Sigmoid colon (tissue), 7 donors: ENCODE results near the gene NCSTN. TPM values are rescaled to one million over a fixed set of nuclear protein-coding genes. Genes with fewer than 3 reads are reported as not detected.

Experiments
- DNase-seq: peaks from one replicate; pipeline ENCODE4 v3.0.0-alpha.2; 2019
- H3K27ac ChIP-seq, 4 donors: fragments of 200-600 bp; sonication (generic); one replicate each; pipeline ENCODE4 v1.5.1; 2016 to 2019; ENCODE audit warnings: mild to moderate bottlenecking in 1 of 4
- H3K27me3 ChIP-seq, 3 donors: fragments of 200-600 bp; sonication (generic); one replicate each; pipeline ENCODE4 v1.5.1; 2019; ENCODE audit warnings: mild to moderate bottlenecking in 1 of 3
- H3K36me3 ChIP-seq, 4 donors: fragments of 200-600 bp; sonication (generic); one replicate each; pipeline ENCODE4 v1.5.1; 2016 to 2019
- H3K4me1 ChIP-seq, 4 donors: fragments of 200-600 bp; sonication (generic); one replicate each; pipeline ENCODE4 v1.5.1; 2017 to 2019
- H3K4me3 ChIP-seq, 4 donors: fragments of 200-600 bp; sonication (generic); one replicate each; pipeline ENCODE4 v1.5.1; 2017 to 2019; ENCODE audit warnings: mild to moderate bottlenecking in 2 of 4, moderate library complexity in 1 of 4
- H3K9me3 ChIP-seq, 4 donors: fragments of 200-600 bp in 3 of 4; sonication (generic) in 3 of 4; one replicate each; pipeline versions ENCODE4 v1.5.1 to v1.6.1; 2013 to 2019
- EP300 ChIP-seq, 4 donors: sonication (generic); formaldehyde crosslinking; IDR thresholded peaks; one replicate each; pipeline ENCODE4 v1.6.1; 2017; ENCODE audit warnings: antibody characterized with exemption in 4 of 4
- POLR2A ChIP-seq, 2 donors: fragments of 450-650 bp; IDR thresholded peaks; one replicate each; pipeline ENCODE4 v1.6.1; 2016; ENCODE audit warnings: antibody characterized with exemption in 2 of 2, mild to moderate bottlenecking in 2 of 2, moderate library complexity in 2 of 2
- POLR2AphosphoS5 ChIP-seq, 4 donors: sonication (generic); formaldehyde crosslinking; IDR thresholded peaks; one replicate each; pipeline ENCODE4 v1.6.1; 2017; ENCODE audit warnings: antibody characterized with exemption in 4 of 4
- WGBS, 2 donors: extraction: QIAGEN DNeasy Blood & Tissue Kit; methylation state at CpG; one replicate each; pipeline ENCODE4 v1.1.7; 2013; 5-methylcytosine and 5-hydroxymethylcytosine counted together
- intact Hi-C: fragments of 100-400 bp; cut with DNase I; formaldehyde crosslinking; loops from one replicate; pipeline ENCODE4 v1.15.1; 2023
- polyA plus RNA-seq, 3 donors: library from polyadenylated mRNA; stranded (reverse); fragments of 200-250 nt; gene quantifications; one replicate each; pipeline ENCODE4 v1.2.3, GENCODE V29; 2013
- total RNA-seq, 4 donors: library from RNA; depleted of rRNA; stranded (reverse); fragments of >200 nt; gene quantifications; one replicate each; pipeline ENCODE4 v1.1.0, GENCODE V29; 2016
- TF ChIP-seq, protein P1 (sequence below), 4 experiments: fragments of 450-650 bp in 3 of 4; fragments of 200-600 bp in 1 of 4; IDR thresholded peaks; one replicate each; pipeline ENCODE4 v1.5.1; 2016 to 2019; ENCODE audit warnings: antibody characterized with exemption in 4 of 4, mild to moderate bottlenecking in 3 of 4, moderate library complexity in 2 of 4
- donor health status: healthy with polysubstance abuse.
- donor health status: Bipolar disorder and iron deficiency.
- donor health status: healthy.

The NCSTN gene
- total and polyA plus RNA-seq, 7 donors, result 12.0 to 55.6 (median 32.9) TPM

DNA sequence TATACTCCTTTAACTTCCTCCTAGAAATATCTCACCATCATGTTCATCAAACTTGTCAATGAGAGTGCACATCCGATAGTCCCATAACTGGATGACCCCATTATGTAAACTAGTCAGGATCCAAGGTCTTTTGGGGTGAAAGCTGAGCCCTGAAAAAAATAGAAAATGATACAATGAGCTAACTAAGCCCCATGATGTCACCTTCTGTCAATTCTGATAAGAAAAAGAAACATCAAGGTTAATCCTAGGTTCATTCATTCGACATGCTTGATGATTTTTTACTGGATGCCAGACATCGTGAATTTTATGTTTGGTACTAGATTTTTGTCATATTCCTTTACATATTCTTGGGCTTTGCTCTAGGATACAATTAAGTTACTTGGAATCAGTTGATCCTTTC is 3.0 kb upstream of the NCSTN start:
- TF ChIP-seq POLR2A (IDR thresholded peaks at IDR 0.05), result no peak
- TF ChIP-seq, protein P1, sequence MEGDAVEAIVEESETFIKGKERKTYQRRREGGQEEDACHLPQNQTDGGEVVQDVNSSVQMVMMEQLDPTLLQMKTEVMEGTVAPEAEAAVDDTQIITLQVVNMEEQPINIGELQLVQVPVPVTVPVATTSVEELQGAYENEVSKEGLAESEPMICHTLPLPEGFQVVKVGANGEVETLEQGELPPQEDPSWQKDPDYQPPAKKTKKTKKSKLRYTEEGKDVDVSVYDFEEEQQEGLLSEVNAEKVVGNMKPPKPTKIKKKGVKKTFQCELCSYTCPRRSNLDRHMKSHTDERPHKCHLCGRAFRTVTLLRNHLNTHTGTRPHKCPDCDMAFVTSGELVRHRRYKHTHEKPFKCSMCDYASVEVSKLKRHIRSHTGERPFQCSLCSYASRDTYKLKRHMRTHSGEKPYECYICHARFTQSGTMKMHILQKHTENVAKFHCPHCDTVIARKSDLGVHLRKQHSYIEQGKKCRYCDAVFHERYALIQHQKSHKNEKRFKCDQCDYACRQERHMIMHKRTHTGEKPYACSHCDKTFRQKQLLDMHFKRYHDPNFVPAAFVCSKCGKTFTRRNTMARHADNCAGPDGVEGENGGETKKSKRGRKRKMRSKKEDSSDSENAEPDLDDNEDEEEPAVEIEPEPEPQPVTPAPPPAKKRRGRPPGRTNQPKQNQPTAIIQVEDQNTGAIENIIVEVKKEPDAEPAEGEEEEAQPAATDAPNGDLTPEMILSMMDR (IDR thresholded peaks at IDR 0.05), result no peak
- TF ChIP-seq POLR2AphosphoS5 (IDR thresholded peaks at IDR 0.05), result no peak
- TF ChIP-seq EP300 (IDR thresholded peaks at IDR 0.05), result no peak

DNA sequence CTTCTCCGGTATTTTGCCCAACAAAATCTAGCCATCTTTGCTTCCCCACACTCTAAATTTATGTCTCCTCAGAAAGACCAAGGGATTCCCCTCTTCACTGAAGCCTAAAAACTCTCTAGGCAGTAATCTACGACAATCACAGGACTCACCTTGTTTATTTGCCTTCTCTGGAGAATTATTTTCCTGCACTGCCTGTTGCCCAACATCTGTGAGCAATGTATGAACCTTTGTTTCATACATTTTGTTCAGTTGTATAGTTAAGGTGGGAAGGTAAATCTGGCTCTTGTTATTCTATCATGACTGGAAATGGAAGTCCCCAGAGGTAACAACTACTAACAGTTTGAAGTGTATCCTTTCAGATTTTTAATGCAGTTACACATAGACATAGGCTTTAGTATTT is 2.3 kb upstream of the NCSTN start:
- no peak overlapping the region for H3K27ac ChIP-seq
- intact Hi-C loops, result loop anchor here (5.0 kb wide), 3 partner anchors 61 to 244 kb away; partner anchors contain the start of genes IGSF8, PEA15 and VANGL2
- TF ChIP-seq EP300 (IDR thresholded peaks at IDR 0.05), result no peak
- TF ChIP-seq POLR2A (IDR thresholded peaks at IDR 0.05), result no peak
- TF ChIP-seq, protein P1 (IDR thresholded peaks at IDR 0.05), result no peak
- no peak for TF ChIP-seq POLR2AphosphoS5 (IDR thresholded peaks at IDR 0.05)
- peaks cover 0 to 52% (median 9%) of the 10 kb centered on the region in 4 donors for H3K36me3 ChIP-seq
- no peak for DNase-seq
- WGBS, 2 donors, result 56 to 57% methylated on average over 2 of the region's 2 CpGs
- no peaks in the 10 kb centered on the region for H3K9me3 ChIP-seq
- no peaks in the 10 kb centered on the region for H3K27me3 ChIP-seq
- H3K4me3 ChIP-seq, result no peak overlapping the region
- peaks cover 0 to 34% (median 21%) of the 10 kb centered on the region in 4 donors for H3K4me1 ChIP-seq

More for the DNA sequence above, 3.0 kb upstream of the NCSTN start:
- intact Hi-C loops, result loop anchor here (5.0 kb wide), 3 partner anchors 62 to 243 kb away; partner anchors contain the start of genes IGSF8, PEA15 and VANGL2
- no peaks in the 10 kb centered on the region for H3K27me3 ChIP-seq
- peaks cover 0 to 34% (median 21%) of the 10 kb centered on the region in 4 donors for H3K4me1 ChIP-seq
- H3K36me3 ChIP-seq, result peaks cover under 1 to 53% (median 11%) of the 10 kb centered on the region in 4 donors
- no peak overlapping the region for H3K27ac ChIP-seq
- no peak overlapping the region for H3K4me3 ChIP-seq
- H3K9me3 ChIP-seq, result no peaks in the 10 kb centered on the region
- DNase-seq, result no peak
- WGBS, 2 donors, result 86 to 88% methylated on average over 3 of the region's 3 CpGs

DNA sequence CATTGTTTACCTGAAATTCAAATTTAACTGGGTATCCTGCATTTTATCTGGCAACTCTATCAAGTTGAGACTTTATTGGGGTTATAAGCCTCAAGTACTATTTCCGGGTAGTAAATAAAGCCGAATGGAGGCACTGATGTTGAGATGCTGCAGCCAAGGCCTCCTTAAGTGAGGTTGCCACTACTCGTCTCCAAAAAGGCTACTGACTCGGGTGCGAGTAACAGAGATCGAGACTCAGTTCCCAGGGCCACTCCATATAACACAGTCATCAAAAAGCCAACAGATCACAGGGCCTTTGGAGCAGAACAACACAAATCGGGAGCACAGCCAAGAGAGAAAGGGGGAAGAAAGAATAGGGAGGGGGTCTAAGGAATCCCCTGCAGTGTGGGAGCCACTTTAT is 657 bp upstream of the NCSTN start:
- no peaks in the 10 kb centered on the region for H3K9me3 ChIP-seq
- no peak for DNase-seq
- TF ChIP-seq, protein P1 (IDR thresholded peaks at IDR 0.05), result no peak
- TF ChIP-seq POLR2AphosphoS5 (IDR thresholded peaks at IDR 0.05) (no peak), EP300 (IDR thresholded peaks at IDR 0.05) (no peak), POLR2A (IDR thresholded peaks at IDR 0.05) (no peak)
- WGBS, 2 donors, result 0 to 1% methylated on average over 7 of the region's 7 CpGs
- H3K27ac ChIP-seq, result peak overlapping the region; percentile 78 to 92 (median 89)
- H3K4me3 ChIP-seq, result peak overlapping the region; percentile 68 to 84 (median 75)
- intact Hi-C loops, result loop anchor here (5.0 kb wide), 3 partner anchors 60 to 245 kb away; partner anchors contain the start of genes IGSF8, PEA15 and VANGL2
- H3K36me3 ChIP-seq, result peaks cover 0 to 47% (median 5%) of the 10 kb centered on the region in 4 donors
- H3K4me1 ChIP-seq, result peaks cover 0 to 34% (median 21%) of the 10 kb centered on the region in 4 donors
- H3K27me3 ChIP-seq, result no peaks in the 10 kb centered on the region

DNA sequence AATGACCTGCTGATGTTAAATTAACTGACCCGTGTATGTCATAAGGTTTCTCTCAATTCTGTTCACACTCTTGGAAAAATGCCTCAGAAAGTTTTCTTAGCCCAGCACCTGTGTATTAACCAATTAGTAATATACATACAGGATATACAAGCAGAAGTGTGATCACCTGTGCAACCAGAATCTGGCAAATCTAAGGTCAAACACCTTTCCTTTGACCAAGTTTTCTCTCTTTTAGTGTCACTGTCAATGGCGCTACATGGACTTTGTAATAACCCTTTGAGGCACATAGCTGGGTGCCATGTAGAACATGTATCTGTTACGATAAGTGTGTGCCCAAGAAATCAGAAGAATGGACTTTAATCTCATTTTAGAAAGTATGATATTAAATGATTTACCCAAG is 1.1 kb downstream of the NCSTN start:
- DNase-seq, result no peak
- WGBS, 2 donors, result 65 to 84% methylated on average over 3 of the region's 3 CpGs
- intact Hi-C loops, result loop anchor here (5.0 kb wide), 3 partner anchors 58 to 247 kb away; partner anchors contain the start of genes IGSF8, PEA15 and VANGL2
- peak overlapping the region in 3 of 4 donors; percentile 74 to 84 (median 76) for H3K4me3 ChIP-seq
- H3K27ac ChIP-seq, result peak overlapping the region in 1 of 4 donors; percentile 78
- no peaks in the 10 kb centered on the region for H3K27me3 ChIP-seq
- H3K4me1 ChIP-seq, result peaks cover 0 to 34% (median 21%) of the 10 kb centered on the region in 4 donors
- TF ChIP-seq POLR2AphosphoS5 (IDR thresholded peaks at IDR 0.05), result no peak
- TF ChIP-seq, protein P1 (IDR thresholded peaks at IDR 0.05), result no peak
- TF ChIP-seq EP300 (IDR thresholded peaks at IDR 0.05), result no peak
- TF ChIP-seq POLR2A (IDR thresholded peaks at IDR 0.05), result no peak
- H3K9me3 ChIP-seq, result no peaks in the 10 kb centered on the region
- peaks cover 5 to 47% (median 7%) of the 10 kb centered on the region in 4 donors for H3K36me3 ChIP-seq
